Erythroblast (primary cell): Measurements from ENCODE around the gene SLC25A22.

Source experiments
- DNase-seq, 2 experiments: peaks; one replicate each; lab custom pipeline; 2025; lab: John Stamatoyannopoulos, UW
- GATA1 ChIP-seq: IDR thresholded peaks from 2 replicates; pipeline ENCODE4 v1.6.1; 2011; ENCODE audit warnings: low read depth, mild to moderate bottlenecking, control low read depth, low read length, moderate library complexity
- POLR2A ChIP-seq: IDR thresholded peaks from 2 replicates; pipeline ENCODE4 v1.6.1; 2011; ENCODE audit warnings: mild to moderate bottlenecking, low read length

The SLC25A22 gene

DNA sequence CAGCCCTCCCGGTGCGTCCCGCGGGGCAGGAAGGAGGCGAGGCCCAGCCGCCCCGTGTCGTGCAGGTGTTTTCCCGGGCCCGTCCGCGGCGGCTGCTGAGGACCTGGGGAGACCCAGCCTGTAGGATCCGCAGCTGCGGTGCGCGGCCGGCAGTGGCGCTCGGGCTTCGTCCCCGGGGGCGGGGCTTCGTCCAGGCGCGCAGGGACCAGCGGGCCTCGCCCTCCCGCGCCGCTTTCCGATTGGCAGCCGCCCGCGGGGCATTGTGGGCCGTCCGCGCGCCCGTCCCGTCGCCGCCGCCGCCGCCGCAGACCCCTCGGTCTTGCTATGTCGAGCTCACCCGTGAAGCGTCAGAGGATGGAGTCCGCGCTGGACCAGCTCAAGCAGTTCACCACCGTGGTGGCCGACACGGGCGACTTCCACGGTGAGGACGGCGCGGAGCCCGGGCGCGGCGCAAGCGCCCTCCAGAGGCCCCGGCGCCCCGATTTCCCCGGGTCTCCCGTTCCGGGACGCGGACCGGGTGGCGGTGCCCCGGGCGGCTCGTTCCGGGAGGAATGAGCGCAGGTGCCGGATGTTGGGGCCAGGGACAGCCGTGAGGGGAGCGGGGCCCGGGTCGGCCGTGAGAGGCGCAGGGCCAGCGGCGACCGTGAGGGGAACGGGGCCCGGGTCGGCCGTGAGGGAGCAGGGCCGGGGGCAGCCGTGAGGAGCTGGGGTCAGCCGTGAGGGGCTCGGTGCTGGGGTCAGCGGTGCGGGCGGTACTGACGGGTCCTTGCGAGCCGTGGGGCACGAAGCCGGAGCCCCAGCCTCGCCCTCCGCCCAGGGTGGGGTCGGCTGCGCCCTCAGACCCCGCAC lies 50.7 kb downstream of the SLC25A22 start, which contains the start of gene TALDO1:
Gene TALDO1, plus strand, starts transcription at position 307 of the 849 bp plus-strand sequence. Its CDS starts 18 bp downstream, at position 325.
- no peak for TF ChIP-seq GATA1
- TF ChIP-seq POLR2A = peak; percentile 79
- DNase-seq = peak; percentile 92 to 96

DNA sequence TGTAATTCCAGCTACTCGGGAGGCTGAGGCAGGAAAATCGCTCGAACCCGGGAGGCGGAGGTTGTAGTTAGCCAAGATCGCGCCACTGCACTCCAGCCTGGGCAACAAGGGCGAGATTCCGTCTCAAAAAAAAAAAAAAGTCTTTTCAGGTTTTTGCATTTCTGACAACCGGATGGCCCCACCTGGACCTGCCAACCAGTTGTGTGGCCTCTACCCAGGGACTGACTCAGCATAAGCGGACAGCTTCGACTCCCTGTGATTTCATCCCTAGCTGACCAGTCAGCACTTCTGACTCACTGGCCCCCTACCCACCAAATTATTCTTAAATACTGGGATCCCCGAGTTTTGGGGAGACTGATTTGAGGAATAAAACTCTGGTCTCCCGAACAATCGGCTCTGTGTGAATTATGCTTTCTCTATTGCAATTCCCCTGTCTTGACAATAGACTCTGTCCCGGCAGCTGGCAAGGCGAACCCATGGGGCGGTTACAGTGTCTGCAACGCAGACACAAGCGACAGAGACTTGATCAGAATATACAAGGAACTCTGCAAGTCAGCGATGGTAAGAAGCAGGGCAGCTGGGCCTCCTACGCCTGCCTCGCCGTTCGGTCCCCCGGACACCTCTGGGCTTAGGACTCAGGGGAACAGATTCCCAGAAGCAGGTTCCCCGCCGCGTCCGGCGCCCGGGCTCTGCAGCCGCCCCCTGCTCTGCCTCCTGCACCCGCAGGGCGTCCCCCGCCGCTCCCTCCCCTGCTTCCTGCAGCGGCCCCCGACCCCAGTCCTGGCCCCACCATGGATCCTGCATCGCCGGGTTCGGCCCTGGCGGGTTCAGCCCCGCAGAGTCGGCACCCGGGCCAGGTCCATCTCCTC lies 51.6 kb downstream of the SLC25A22 start:
- peak; percentile 53 to 66 for DNase-seq
- no peak for TF ChIP-seq POLR2A
- TF ChIP-seq GATA1 = no peak

DNA sequence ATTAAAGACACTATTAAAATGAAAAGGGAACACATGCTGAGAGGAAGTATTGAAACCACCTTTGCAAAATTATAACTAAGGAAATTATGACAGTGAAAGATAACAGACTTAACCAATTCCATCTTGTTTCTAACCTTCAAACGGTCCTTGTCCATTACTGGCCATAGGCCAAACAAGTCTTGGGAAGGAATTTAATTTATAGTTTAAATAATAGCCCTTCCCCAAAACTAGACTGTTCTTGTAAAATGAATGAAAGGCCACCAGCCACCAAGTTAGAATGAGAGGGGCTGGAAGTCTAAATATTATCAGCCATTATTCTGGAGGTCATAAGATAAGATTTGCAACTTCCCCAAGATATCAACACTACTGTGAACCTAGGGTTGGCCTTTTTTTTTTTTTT lies 52.7 kb downstream of the SLC25A22 start:
- TF ChIP-seq POLR2A (no peak), GATA1 (no peak)

DNA sequence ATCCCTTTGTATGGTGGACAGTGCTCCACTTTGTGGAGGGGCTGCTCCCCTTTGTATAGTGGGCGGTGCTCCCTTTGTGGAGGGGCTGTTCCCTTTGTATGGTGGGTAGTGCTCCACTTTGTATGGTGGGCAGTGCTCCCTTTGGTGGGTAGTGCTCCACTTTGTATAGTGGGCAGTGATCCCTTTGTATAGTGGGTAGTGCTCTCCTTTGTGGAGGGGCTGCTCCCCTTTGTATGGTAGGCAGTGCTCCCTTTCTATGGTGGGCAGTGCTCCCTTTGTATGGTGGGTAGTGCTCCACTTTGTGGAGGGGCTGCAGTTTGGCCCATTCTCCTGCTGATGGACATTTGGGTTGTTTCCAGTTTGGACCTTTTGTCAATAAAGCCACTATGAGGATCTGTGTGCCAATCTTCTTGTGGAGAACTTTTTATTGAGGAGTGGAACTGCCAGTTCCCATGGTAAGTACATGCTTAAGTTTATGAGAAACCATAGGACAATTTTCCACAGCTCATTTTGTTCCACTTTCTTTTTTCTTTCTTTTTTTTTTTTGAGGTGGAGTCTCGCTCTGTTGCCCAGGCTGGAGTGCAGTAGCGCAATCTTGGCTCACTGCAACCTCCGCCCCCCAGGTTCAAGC lies 55.4 kb downstream of the SLC25A22 start:
- no peak for DNase-seq
- TF ChIP-seq GATA1 (no peak), POLR2A (no peak)

More for the DNA sequence above, 52.7 kb downstream of the SLC25A22 start:
- DNase-seq = no peak

DNA sequence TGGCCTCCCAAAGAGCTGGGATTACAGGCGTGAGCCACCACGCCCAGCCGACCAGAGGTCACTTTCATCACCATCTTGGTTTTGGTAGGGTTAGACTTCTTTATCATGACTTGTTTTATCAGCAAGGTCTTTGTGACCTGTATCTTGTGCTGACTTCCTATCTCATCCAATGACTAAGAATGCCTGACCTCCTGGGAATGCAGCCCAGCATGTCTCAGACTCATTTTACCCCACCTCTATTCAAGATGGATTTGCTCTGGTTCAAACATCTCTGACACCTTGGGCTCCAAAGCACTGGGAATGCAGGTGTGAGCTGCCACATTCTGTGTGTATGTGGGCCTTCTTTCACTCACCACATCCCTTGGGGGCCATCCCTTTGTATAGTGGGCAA lies 55.9 kb downstream of the SLC25A22 start:
- TF ChIP-seq GATA1 (no peak), POLR2A (no peak)
- DNase-seq = no peak
